OCI-LY7 (cell line): ENCODE data around the gene CSPG4. TPM values are rescaled to one million over a fixed set of nuclear protein-coding genes. Genes with fewer than 3 reads are reported as not detected.
"Not testable (repeated sequence)": the region's sequence is repeated elsewhere in the genome, so short reads cannot be mapped to it uniquely, and the experiment has no call there.

ENCODE experiments used
- BruUV-seq: library from RNA; stranded (reverse); fragments of 400-500 nt; replicated peaks from 2 replicates; lab custom pipeline; 2021; lab: Mats Ljungman, UMichigan
- CTCF ChIA-PET: fragments of 300-600 bp; sonication (Branson Sonifier 250); formaldehyde crosslinking; loops from one replicate; lab custom pipeline; 2022; ENCODE audit warnings: antibody characterized with exemption; ENCODE audit not compliant: unreplicated experiment; lab: Charles Lee
- POLR2A ChIA-PET: fragments of 300-600 bp; sonication (Branson Sonifier 250); formaldehyde crosslinking; loops from one replicate; lab custom pipeline; 2022; ENCODE audit warnings: antibody characterized with exemption; lab: Charles Lee
- DNase-seq: peaks from one replicate; pipeline ENCODE4 v3.0.0-alpha.2; 2015; ENCODE audit warnings: low spot score
- H2AFZ ChIP-seq: fragments of 200-600 bp; sonication (generic), shearing (Covaris generic); 2 replicates; pipeline ENCODE4 v1.6.1; 2014; ENCODE audit warnings: mild to moderate bottlenecking, antibody characterized with exemption, low read length, moderate library complexity
- H3K27ac ChIP-seq: fragments of 200-600 bp; sonication (generic); 2 replicates; pipeline ENCODE4 v1.5.1; 2014; ENCODE audit warnings: mixed run types, low read depth, mild to moderate bottlenecking, moderate library complexity, low read length, inconsistent platforms; ENCODE audit not compliant: poor library complexity, severe bottlenecking
- H3K36me3 ChIP-seq: fragments of 200-600 bp; sonication (generic); 2 replicates; pipeline ENCODE4 v1.6.1; 2014; ENCODE audit warnings: mild to moderate bottlenecking, antibody characterized with exemption, low read length, moderate library complexity, mixed read lengths; ENCODE audit not compliant: insufficient read depth
- H3K4me1 ChIP-seq: fragments of 200-600 bp; sonication (generic); 2 replicates; pipeline ENCODE4 v1.5.1; 2014; ENCODE audit warnings: mild to moderate bottlenecking, low read length; ENCODE audit not compliant: insufficient read depth, poor library complexity, severe bottlenecking
- H3K4me2 ChIP-seq: fragments of 200-600 bp; sonication (generic); 2 replicates; pipeline ENCODE4 v1.6.1; 2014; ENCODE audit warnings: mild to moderate bottlenecking, low read length
- H3K4me3 ChIP-seq: fragments of 200-600 bp; sonication (generic); 2 replicates; pipeline ENCODE4 v1.5.1; 2014; ENCODE audit warnings: mild to moderate bottlenecking, low read depth, low read length; ENCODE audit not compliant: poor library complexity, severe bottlenecking
- H3K79me2 ChIP-seq: fragments of 200-600 bp; sonication (generic); 2 replicates; pipeline ENCODE4 v1.6.1; 2016; ENCODE audit warnings: low read depth, mild to moderate bottlenecking, low read length, moderate library complexity, mixed read lengths; ENCODE audit not compliant: insufficient read depth
- H3K9me2 ChIP-seq: fragments of 200-600 bp; sonication (generic); 2 replicates; pipeline ENCODE4 v1.6.1; 2016; ENCODE audit warnings: mild to moderate bottlenecking, low read length, mixed read lengths; ENCODE audit not compliant: insufficient read depth
- H3K9me3 ChIP-seq: fragments of 200-600 bp; sonication (generic); 2 replicates; pipeline ENCODE4 v1.6.1; 2014; ENCODE audit warnings: mild to moderate bottlenecking, mixed run types, low read length, mixed read lengths
- H4K20me1 ChIP-seq: fragments of 200-600 bp; sonication (generic); 2 replicates; pipeline ENCODE4 v1.6.1; 2014; ENCODE audit warnings: mild to moderate bottlenecking, antibody characterized with exemption, low read length, moderate library complexity, mixed read lengths; ENCODE audit not compliant: insufficient read depth
- EZH2phosphoT487 ChIP-seq: fragments of 200-600 bp; sonication (generic); IDR thresholded peaks from 2 replicates; pipeline ENCODE4 v1.6.1; 2018; ENCODE audit warnings: low read depth, borderline replicate concordance, mild to moderate bottlenecking, mixed run types, antibody characterized with exemption, low read length, moderate library complexity, mixed read lengths
- intact Hi-C: fragments of 100-400 bp; cut with micrococcal nuclease; formaldehyde crosslinking; loops from one replicate; pipeline ENCODE4 v1.10.0; 2022; ENCODE audit not compliant: unreplicated experiment
- total RNA-seq, 2 experiments: library from RNA; depleted of rRNA in 1 of 2; stranded (reverse); fragments of >200 nt in 1 of 2; shearing (Covaris generic) in 1 of 2; gene quantifications; 2 replicates each; pipeline ENCODE4 v1.2.3, GENCODE V29; 2014 to 2022
- TF ChIP-seq, protein P1 (sequence below): fragments of 200-600 bp; sonication (generic); conservative IDR thresholded peaks from 2 replicates; pipeline ENCODE4 v1.5.1; 2014; ENCODE audit warnings: mild to moderate bottlenecking, antibody characterized with exemption, low read length, moderate library complexity, mixed read lengths

The CSPG4 gene
- total RNA-seq, 2 experiments from 2014 or later, result not detected

DNA sequence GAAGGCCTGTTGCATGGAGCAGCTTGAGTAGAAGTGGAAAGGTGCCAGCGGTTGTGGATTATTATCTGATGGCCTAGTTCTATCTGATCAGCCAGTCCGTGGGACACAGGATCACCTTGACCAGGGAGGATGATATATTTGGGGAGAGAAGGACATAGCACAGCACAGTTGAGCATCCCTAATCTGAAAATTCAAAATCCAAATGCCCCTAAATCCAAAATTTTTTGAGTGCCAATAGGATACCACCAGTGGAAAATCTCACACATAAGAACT lies 6.0 kb downstream of the CSPG4 start:
- Histone ChIP-seq H3K79me2 (no peaks in the 10 kb centered on the region), H3K4me2 (no peak overlapping the region), H3K27ac (no peak overlapping the region), H3K9me3 (no peaks in the 10 kb centered on the region), H3K4me1 (no peaks in the 10 kb centered on the region), H3K9me2 (no peaks in the 10 kb centered on the region), H2AFZ (no peak overlapping the region), H4K20me1 (no peaks in the 10 kb centered on the region), H3K36me3 (no peaks in the 10 kb centered on the region), H3K4me3 (no peak overlapping the region)
- no peak for TF ChIP-seq EZH2phosphoT487
- TF ChIP-seq, protein P1, sequence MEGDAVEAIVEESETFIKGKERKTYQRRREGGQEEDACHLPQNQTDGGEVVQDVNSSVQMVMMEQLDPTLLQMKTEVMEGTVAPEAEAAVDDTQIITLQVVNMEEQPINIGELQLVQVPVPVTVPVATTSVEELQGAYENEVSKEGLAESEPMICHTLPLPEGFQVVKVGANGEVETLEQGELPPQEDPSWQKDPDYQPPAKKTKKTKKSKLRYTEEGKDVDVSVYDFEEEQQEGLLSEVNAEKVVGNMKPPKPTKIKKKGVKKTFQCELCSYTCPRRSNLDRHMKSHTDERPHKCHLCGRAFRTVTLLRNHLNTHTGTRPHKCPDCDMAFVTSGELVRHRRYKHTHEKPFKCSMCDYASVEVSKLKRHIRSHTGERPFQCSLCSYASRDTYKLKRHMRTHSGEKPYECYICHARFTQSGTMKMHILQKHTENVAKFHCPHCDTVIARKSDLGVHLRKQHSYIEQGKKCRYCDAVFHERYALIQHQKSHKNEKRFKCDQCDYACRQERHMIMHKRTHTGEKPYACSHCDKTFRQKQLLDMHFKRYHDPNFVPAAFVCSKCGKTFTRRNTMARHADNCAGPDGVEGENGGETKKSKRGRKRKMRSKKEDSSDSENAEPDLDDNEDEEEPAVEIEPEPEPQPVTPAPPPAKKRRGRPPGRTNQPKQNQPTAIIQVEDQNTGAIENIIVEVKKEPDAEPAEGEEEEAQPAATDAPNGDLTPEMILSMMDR, result no peak
- ChIA-PET CTCF (no interaction called here), POLR2A (no interaction called here)
- no peak for DNase-seq
- BruUV-seq, result no TSS peak
- intact Hi-C loops, result no loop called here

DNA sequence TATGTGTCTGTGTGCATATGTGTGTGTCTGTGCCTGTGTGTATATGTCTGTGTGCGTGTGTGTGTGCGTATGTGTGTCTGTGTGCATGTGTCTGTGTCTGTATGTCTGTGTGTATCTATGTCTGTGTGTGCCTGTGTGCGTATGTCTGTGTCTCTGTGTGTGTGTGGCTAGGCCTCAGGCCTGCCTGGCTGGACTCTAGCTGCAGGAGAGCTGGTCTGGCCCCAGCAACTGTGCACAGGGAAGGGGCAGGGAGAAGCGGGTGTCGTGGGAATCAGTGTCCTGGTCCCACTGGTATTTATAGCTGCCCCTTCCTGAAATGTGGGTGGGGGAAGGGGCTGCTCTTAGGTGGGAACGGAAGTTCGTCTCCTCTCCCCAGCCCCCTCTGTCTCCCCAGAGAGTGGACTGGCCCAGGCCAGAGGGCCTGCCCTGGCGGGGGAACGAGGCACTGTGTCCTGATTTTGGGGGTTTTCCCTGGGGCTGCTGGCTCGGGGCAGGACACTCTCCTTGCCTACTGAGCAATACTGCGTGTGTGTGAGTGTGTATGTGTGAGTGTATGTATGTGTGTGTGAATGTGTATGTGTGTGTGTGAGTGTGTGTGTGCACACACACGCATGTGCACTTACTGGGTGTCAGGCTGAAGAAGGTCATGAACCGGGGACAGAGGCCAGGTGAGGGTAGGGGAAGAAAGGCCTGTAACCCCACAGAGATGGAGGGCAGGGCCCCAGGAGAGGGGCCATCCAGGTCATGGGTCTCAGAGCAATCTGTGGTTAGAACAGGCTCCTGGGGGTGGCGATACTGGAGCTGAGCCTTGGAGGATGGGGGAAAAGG lies 6.6 kb downstream of the CSPG4 start:
- no TSS peak for BruUV-seq
- H3K27ac ChIP-seq, result no peak overlapping the region
- no peak overlapping the region for H3K4me3 ChIP-seq
- no peaks in the 10 kb centered on the region for H3K9me3 ChIP-seq
- no peak for DNase-seq
- no peak overlapping the region for H2AFZ ChIP-seq
- CTCF ChIA-PET, result no interaction called here
- H3K4me1 ChIP-seq, result no peaks in the 10 kb centered on the region
- H3K4me2 ChIP-seq, result no peak overlapping the region
- H3K36me3 ChIP-seq, result no peaks in the 10 kb centered on the region
- no peaks in the 10 kb centered on the region for H3K9me2 ChIP-seq
- TF ChIP-seq, protein P1, result no peak
- no peak for TF ChIP-seq EZH2phosphoT487
- no peaks in the 10 kb centered on the region for H4K20me1 ChIP-seq
- H3K79me2 ChIP-seq, result no peaks in the 10 kb centered on the region
- intact Hi-C loops, result no loop called here
- POLR2A ChIA-PET, result no interaction called here

DNA sequence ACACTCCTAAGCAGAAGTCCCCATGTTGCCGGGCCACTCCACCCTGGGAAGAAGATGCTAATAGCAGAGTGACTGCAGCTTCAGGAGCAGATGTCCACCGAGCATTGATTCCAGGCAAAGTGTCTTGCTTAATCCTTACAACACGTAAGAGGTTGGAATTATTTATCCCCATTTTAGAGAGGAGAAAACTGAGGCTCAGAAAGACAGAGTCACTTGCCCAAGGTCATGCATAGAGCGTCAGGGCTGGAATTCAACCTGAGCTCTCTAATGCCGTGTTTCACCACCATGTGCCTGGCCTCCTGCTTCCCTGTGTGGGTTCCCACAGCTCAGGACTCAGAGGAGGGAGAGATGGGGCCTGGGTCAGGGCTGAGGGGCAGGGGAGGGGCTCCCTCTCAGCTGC lies 7.3 kb downstream of the CSPG4 start:
- CTCF ChIA-PET, result not testable (repeated sequence)

More for the DNA sequence above, 7.3 kb downstream of the CSPG4 start:
- H3K4me1 ChIP-seq, H3K36me3 ChIP-seq, POLR2A ChIA-PET, H3K9me3 ChIP-seq, H3K4me3 ChIP-seq, H4K20me1 ChIP-seq, H3K79me2 ChIP-seq, H3K9me2 ChIP-seq, H2AFZ ChIP-seq, BruUV-seq, H3K27ac ChIP-seq, H3K4me2 ChIP-seq, intact Hi-C loops, DNase-seq: not testable (repeated sequence)
